WTC11 (cell line): ENCODE measurements around the gene FRMD4A. TPM values are rescaled to one million over a fixed set of nuclear protein-coding genes. Genes with fewer than 3 reads are reported as not detected.

Source experiments
- ATAC-seq: fragments of 200-7000 bp; cut with Tn5 transposase; 2 replicates; pipeline ENCODE4 v1.10.0; 2021; ENCODE audit warnings: mild to moderate bottlenecking, moderate library complexity
- CTCF ChIA-PET: fragments of 300-600 bp; sonication (Branson Sonifier 250); formaldehyde crosslinking; loops from one replicate; lab custom pipeline; 2021; ENCODE audit warnings: antibody characterized with exemption; lab: Charles Lee
- POLR2A ChIA-PET: fragments of 350-600 bp; sonication (Branson Sonifier 250); formaldehyde crosslinking; loops from one replicate; lab custom pipeline; 2021; ENCODE audit warnings: antibody characterized with exemption; lab: Charles Lee
- DNase-seq: peaks from one replicate; pipeline ENCODE4 v3.0.0; 2021; ENCODE audit warnings: low spot score
- H3K27ac Mint-ChIP-seq: 2 replicates; pipeline ENCODE4 v1.8.0; 2021; ENCODE audit warnings: mixed read lengths
- H3K27me3 Mint-ChIP-seq: 2 replicates; pipeline ENCODE4 v1.8.0; 2021; ENCODE audit warnings: low read depth, mild to moderate bottlenecking, moderate library complexity, mixed read lengths
- H3K36me3 Mint-ChIP-seq: 2 replicates; pipeline ENCODE4 v1.8.0; 2021; ENCODE audit warnings: mixed read lengths
- H3K4me1 Mint-ChIP-seq: 2 replicates; pipeline ENCODE4 v1.8.0; 2022; ENCODE audit warnings: mixed read lengths
- H3K4me3 Mint-ChIP-seq: 2 replicates; pipeline ENCODE4 v1.8.0; 2021; ENCODE audit warnings: mild to moderate bottlenecking, moderate library complexity, mixed read lengths
- H3K9me3 Mint-ChIP-seq: 2 replicates; pipeline ENCODE4 v1.8.0; 2021; ENCODE audit warnings: mixed read lengths
- CBFB ChIP-seq: sonication (generic); formaldehyde crosslinking; IDR thresholded peaks from 2 replicates; pipeline ENCODE4 v1.8.1; 2022; ENCODE audit warnings: mild to moderate bottlenecking, low read depth, missing genetic modification reagents
- EMX1 ChIP-seq: fragments of 250-450 bp; sonication (Bioruptor Pico); IDR thresholded peaks from 2 replicates; pipeline ENCODE4 v1.8.0; 2021; ENCODE audit warnings: mild to moderate bottlenecking
- ESRRA ChIP-seq: sonication (generic); formaldehyde crosslinking; IDR thresholded peaks from 2 replicates; pipeline ENCODE4 v1.8.1; 2022; ENCODE audit warnings: mild to moderate bottlenecking, missing genetic modification reagents, borderline replicate concordance
- FOXP1 ChIP-seq: sonication (generic); formaldehyde crosslinking; IDR thresholded peaks from 2 replicates; pipeline ENCODE4 v1.8.0; 2022; ENCODE audit warnings: missing genetic modification reagents, mild to moderate bottlenecking, moderate library complexity, borderline replicate concordance
- GABPB1 ChIP-seq: sonication (generic); formaldehyde crosslinking; IDR thresholded peaks from 2 replicates; pipeline ENCODE4 v1.8.1; 2023; ENCODE audit warnings: mild to moderate bottlenecking, missing genetic modification reagents
- GRHL2 ChIP-seq: fragments of 250-450 bp; sonication (Bioruptor Pico); IDR thresholded peaks from 2 replicates; pipeline ENCODE4 v1.8.0; 2022; ENCODE audit warnings: mild to moderate bottlenecking, moderate library complexity; ENCODE audit not compliant: insufficient replicate concordance, severe bottlenecking
- HMGA2 ChIP-seq: fragments of 250-450 bp; sonication (Bioruptor Pico); IDR thresholded peaks from 2 replicates; pipeline ENCODE4 v1.4.0; 2021; ENCODE audit warnings: mild to moderate bottlenecking, moderate library complexity
- MXD4 ChIP-seq: fragments of 250-450 bp; sonication (Bioruptor Pico); IDR thresholded peaks from 2 replicates; pipeline ENCODE4 v1.8.0; 2021; ENCODE audit warnings: mild to moderate bottlenecking, moderate library complexity, borderline replicate concordance
- SMAD4 ChIP-seq: sonication (generic); formaldehyde crosslinking; IDR thresholded peaks from 2 replicates; pipeline ENCODE4 v1.8.0; 2022; ENCODE audit warnings: mild to moderate bottlenecking, missing genetic modification reagents
- SP1 ChIP-seq: sonication (generic); formaldehyde crosslinking; conservative IDR thresholded peaks from 2 replicates; pipeline ENCODE4 v1.8.1; 2022; ENCODE audit warnings: missing genetic modification reagents
- TP53 ChIP-seq: sonication (generic); formaldehyde crosslinking; IDR thresholded peaks from 2 replicates; pipeline ENCODE4 v1.8.1; 2023; ENCODE audit warnings: mild to moderate bottlenecking, missing genetic modification reagents
- ZNF138 ChIP-seq: sonication (generic); formaldehyde crosslinking; conservative IDR thresholded peaks from 2 replicates; pipeline ENCODE4 v1.8.1; 2022; ENCODE audit warnings: mild to moderate bottlenecking, moderate library complexity, missing genetic modification reagents
- ZNF263 ChIP-seq: sonication (generic); formaldehyde crosslinking; IDR thresholded peaks from 2 replicates; pipeline ENCODE4 v1.8.1; 2022; ENCODE audit warnings: low read depth, mild to moderate bottlenecking, moderate library complexity, missing genetic modification reagents
- total RNA-seq: library from RNA; stranded (reverse); gene quantifications from 3 replicates; pipeline ENCODE4 v1.2.3, GENCODE V29; 2021
- TF ChIP-seq, protein P1 (sequence below): sonication (generic); formaldehyde crosslinking; IDR thresholded peaks from 2 replicates; pipeline ENCODE4 v1.8.1; 2023; ENCODE audit warnings: mild to moderate bottlenecking, missing genetic modification reagents, moderate library complexity
- TF ChIP-seq, protein P2 (sequence below): sonication (generic); formaldehyde crosslinking; IDR thresholded peaks from 2 replicates; pipeline ENCODE4 v1.8.0; 2022; ENCODE audit warnings: missing genetic modification reagents
- TF ChIP-seq, protein P3 (sequence below): fragments of 250-450 bp; sonication (Bioruptor Pico); IDR thresholded peaks from 2 replicates; pipeline ENCODE4 v2.1.2; 2022; ENCODE audit warnings: mild to moderate bottlenecking, moderate library complexity
- TF ChIP-seq, protein P4 (sequence below): fragments of 250-450 bp; sonication (Bioruptor Pico); IDR thresholded peaks from 2 replicates; pipeline ENCODE4 v1.9.0; 2021; ENCODE audit warnings: moderate library complexity, mild to moderate bottlenecking, inconsistent platforms, borderline replicate concordance
- TF ChIP-seq, protein P5 (sequence below): sonication (generic); formaldehyde crosslinking; IDR thresholded peaks from 2 replicates; pipeline ENCODE4 v1.8.0; 2023; ENCODE audit warnings: mild to moderate bottlenecking, missing genetic modification reagents

Gene FRMD4A
- total RNA-seq, 1 experiment from 2014 or later = 35.5 TPM

DNA sequence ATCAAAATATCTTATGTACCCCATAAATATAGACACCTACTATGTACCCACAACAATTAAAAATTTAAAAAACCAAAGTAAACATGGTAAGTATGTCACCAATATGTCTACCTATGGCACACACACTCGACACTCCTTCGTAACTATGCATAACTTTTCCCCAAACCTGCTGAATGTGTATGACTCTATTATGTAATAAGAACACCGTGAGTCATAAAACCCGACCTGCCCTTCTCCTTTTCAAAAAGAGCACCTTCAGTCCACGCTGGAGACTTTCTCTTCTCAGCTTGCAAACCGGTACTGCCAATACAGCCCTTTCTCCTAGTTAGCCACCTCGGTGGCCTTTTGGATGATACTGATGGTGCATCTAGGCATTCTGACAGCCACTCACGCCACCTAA is 557.7 kb downstream of the FRMD4A start:
- H3K4me1 Mint-ChIP-seq = peaks cover 14% of the 10 kb centered on the region
- CTCF ChIA-PET = interaction anchor here (1.2 kb wide), 1 partner anchor 158 kb away, joined by 3 read pairs; no protein-coding TSS in a partner anchor

DNA sequence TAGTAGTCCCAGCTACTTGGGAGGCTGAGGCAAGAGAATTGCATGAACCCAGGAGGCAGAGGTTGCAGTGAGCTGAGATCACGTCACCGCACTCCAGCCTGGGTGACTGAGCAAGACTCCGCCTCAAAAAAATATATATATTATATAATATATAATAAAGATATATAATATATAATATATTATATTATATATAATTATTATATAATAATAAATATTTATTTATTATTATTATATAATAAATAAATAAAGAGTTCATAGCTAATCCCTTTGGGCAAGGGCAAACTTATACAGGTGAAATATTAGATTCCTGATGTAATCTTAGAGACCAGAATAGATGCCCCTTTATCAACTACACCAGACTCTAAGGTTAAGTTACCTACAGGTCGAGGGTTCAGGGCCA is 558.7 kb downstream of the FRMD4A start:
- Mint-ChIP-seq H3K9me3 (peaks cover 5% of the 10 kb centered on the region), H3K27me3 (no peaks in the 10 kb centered on the region), H3K4me1 (peaks cover 14% of the 10 kb centered on the region), H3K27ac (no peak overlapping the region), H3K36me3 (peaks cover 8% of the 10 kb centered on the region), H3K4me3 (no peak overlapping the region)
- ATAC-seq (no peak), DNase-seq (no peak)
- TF ChIP-seq HMGA2 (CRISPR knock-in tag) (peak; percentile 94), GABPB1 (no peak)
- ChIA-PET POLR2A (interaction anchor here (0.6 kb wide), 1 partner anchor 8 kb away, joined by 3 read pairs; no protein-coding TSS in a partner anchor), CTCF (no interaction called here)

More for the DNA sequence above, 557.7 kb downstream of the FRMD4A start:
- no peak for ATAC-seq
- POLR2A ChIA-PET = no interaction called here
- Mint-ChIP-seq H3K27me3 (no peaks in the 10 kb centered on the region), H3K9me3 (peaks cover 5% of the 10 kb centered on the region), H3K36me3 (peaks cover 8% of the 10 kb centered on the region), H3K27ac (no peak overlapping the region), H3K4me3 (no peak overlapping the region)
- DNase-seq = no peak
- TF ChIP-seq CBFB (CRISPR knock-in tag) (no peak), TP53 (CRISPR knock-in tag) (no peak), ESRRA (CRISPR knock-in tag) (no peak), ZNF263 (CRISPR knock-in tag) (no peak), SP1 (CRISPR knock-in tag) (no peak), EMX1 (CRISPR knock-in tag) (no peak), MXD4 (CRISPR knock-in tag) (no peak), SMAD4 (CRISPR knock-in tag) (no peak), ZNF138 (CRISPR knock-in tag) (no peak), GRHL2 (CRISPR knock-in tag) (no peak), FOXP1 (CRISPR knock-in tag) (no peak)
- TF ChIP-seq, protein P1, sequence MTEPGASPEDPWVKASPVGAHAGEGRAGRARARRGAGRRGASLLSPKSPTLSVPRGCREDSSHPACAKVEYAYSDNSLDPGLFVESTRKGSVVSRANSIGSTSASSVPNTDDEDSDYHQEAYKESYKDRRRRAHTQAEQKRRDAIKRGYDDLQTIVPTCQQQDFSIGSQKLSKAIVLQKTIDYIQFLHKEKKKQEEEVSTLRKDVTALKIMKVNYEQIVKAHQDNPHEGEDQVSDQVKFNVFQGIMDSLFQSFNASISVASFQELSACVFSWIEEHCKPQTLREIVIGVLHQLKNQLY (CRISPR knock-in tag) = no peak
- TF ChIP-seq, protein P2, sequence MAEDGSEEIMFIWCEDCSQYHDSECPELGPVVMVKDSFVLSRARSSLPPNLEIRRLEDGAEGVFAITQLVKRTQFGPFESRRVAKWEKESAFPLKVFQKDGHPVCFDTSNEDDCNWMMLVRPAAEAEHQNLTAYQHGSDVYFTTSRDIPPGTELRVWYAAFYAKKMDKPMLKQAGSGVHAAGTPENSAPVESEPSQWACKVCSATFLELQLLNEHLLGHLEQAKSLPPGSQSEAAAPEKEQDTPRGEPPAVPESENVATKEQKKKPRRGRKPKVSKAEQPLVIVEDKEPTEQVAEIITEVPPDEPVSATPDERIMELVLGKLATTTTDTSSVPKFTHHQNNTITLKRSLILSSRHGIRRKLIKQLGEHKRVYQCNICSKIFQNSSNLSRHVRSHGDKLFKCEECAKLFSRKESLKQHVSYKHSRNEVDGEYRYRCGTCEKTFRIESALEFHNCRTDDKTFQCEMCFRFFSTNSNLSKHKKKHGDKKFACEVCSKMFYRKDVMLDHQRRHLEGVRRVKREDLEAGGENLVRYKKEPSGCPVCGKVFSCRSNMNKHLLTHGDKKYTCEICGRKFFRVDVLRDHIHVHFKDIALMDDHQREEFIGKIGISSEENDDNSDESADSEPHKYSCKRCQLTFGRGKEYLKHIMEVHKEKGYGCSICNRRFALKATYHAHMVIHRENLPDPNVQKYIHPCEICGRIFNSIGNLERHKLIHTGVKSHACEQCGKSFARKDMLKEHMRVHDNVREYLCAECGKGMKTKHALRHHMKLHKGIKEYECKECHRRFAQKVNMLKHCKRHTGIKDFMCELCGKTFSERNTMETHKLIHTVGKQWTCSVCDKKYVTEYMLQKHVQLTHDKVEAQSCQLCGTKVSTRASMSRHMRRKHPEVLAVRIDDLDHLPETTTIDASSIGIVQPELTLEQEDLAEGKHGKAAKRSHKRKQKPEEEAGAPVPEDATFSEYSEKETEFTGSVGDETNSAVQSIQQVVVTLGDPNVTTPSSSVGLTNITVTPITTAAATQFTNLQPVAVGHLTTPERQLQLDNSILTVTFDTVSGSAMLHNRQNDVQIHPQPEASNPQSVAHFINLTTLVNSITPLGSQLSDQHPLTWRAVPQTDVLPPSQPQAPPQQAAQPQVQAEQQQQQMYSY (CRISPR knock-in tag) = no peak
- TF ChIP-seq, protein P3, sequence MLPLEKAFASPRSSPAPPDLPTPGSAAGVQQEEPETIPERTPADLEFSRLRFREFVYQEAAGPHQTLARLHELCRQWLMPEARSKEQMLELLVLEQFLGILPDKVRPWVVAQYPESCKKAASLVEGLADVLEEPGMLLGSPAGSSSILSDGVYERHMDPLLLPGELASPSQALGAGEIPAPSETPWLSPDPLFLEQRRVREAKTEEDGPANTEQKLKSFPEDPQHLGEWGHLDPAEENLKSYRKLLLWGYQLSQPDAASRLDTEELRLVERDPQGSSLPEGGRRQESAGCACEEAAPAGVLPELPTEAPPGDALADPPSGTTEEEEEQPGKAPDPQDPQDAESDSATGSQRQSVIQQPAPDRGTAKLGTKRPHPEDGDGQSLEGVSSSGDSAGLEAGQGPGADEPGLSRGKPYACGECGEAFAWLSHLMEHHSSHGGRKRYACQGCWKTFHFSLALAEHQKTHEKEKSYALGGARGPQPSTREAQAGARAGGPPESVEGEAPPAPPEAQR (CRISPR knock-in tag) = no peak
- TF ChIP-seq, protein P4, sequence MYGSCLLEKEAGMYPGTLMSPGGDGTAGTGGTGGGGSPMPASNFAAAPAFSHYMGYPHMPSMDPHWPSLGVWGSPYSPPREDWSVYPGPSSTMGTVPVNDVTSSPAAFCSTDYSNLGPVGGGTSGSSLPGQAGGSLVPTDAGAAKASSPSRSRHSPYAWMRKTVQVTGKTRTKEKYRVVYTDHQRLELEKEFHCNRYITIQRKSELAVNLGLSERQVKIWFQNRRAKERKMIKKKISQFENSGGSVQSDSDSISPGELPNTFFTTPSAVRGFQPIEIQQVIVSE (CRISPR knock-in tag) = no peak
- TF ChIP-seq, protein P5, sequence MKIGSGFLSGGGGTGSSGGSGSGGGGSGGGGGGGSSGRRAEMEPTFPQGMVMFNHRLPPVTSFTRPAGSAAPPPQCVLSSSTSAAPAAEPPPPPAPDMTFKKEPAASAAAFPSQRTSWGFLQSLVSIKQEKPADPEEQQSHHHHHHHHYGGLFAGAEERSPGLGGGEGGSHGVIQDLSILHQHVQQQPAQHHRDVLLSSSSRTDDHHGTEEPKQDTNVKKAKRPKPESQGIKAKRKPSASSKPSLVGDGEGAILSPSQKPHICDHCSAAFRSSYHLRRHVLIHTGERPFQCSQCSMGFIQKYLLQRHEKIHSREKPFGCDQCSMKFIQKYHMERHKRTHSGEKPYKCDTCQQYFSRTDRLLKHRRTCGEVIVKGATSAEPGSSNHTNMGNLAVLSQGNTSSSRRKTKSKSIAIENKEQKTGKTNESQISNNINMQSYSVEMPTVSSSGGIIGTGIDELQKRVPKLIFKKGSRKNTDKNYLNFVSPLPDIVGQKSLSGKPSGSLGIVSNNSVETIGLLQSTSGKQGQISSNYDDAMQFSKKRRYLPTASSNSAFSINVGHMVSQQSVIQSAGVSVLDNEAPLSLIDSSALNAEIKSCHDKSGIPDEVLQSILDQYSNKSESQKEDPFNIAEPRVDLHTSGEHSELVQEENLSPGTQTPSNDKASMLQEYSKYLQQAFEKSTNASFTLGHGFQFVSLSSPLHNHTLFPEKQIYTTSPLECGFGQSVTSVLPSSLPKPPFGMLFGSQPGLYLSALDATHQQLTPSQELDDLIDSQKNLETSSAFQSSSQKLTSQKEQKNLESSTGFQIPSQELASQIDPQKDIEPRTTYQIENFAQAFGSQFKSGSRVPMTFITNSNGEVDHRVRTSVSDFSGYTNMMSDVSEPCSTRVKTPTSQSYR = no peak
